Glutamatergic neuron (in vitro differentiated cells): ENCODE data around the gene BCL3. TPM values are rescaled to one million over a fixed set of nuclear protein-coding genes. Genes with fewer than 3 reads are reported as not detected.
"Not testable (repeated sequence)": the region's sequence is repeated elsewhere in the genome, so short reads cannot be mapped to it uniquely, and the experiment has no call there.

Experiments
- DNase-seq: peaks from one replicate; pipeline ENCODE4 v3.0.0; 2022
- H3K27ac Mint-ChIP-seq: one replicate; pipeline ENCODE4 v1.8.0; 2020; ENCODE audit warnings: mild to moderate bottlenecking, mixed read lengths, inconsistent platforms; ENCODE audit not compliant: unreplicated experiment
- H3K27me3 Mint-ChIP-seq: one replicate; pipeline ENCODE4 v1.8.0; 2020; ENCODE audit warnings: mild to moderate bottlenecking, moderate library complexity, mixed read lengths, inconsistent platforms; ENCODE audit not compliant: unreplicated experiment
- H3K36me3 Mint-ChIP-seq: one replicate; pipeline ENCODE4 v1.8.0; 2020; ENCODE audit warnings: mild to moderate bottlenecking, mixed read lengths, inconsistent platforms; ENCODE audit not compliant: unreplicated experiment
- H3K4me1 Mint-ChIP-seq: one replicate; pipeline ENCODE4 v1.8.0; 2020; ENCODE audit warnings: mild to moderate bottlenecking, low read depth, mixed read lengths, inconsistent platforms; ENCODE audit not compliant: unreplicated experiment
- H3K4me3 Mint-ChIP-seq: one replicate; pipeline ENCODE4 v1.8.0; 2020; ENCODE audit warnings: mild to moderate bottlenecking, mixed read lengths, inconsistent platforms; ENCODE audit not compliant: unreplicated experiment
- H3K9me3 Mint-ChIP-seq: one replicate; pipeline ENCODE4 v1.8.0; 2020; ENCODE audit warnings: mild to moderate bottlenecking, moderate library complexity, mixed read lengths, inconsistent platforms; ENCODE audit not compliant: unreplicated experiment
- total RNA-seq: library from RNA; stranded (reverse); fragmentation: NEBNext Ultra II Directional; extraction: Animal tissue kit (Norgen Biotek cat#: 25700); gene quantifications from one replicate; pipeline ENCODE4 v1.2.1, GENCODE V29; 2021; ENCODE audit not compliant: unreplicated experiment
- TF ChIP-seq, protein P1 (sequence below): fragments of 200-600 bp; sonication (generic); IDR thresholded peaks from one replicate; pipeline ENCODE4 v1.5.0; 2021; ENCODE audit not compliant: partially characterized antibody, unreplicated experiment

BCL3 gene
- total RNA-seq, 1 donor from 2014 or later, result 2.4 TPM

- Mint-ChIP-seq H3K36me3 (no peaks in the 10 kb centered on the region), H3K27ac (no peak overlapping the region), H3K9me3 (no peaks in the 10 kb centered on the region), H3K4me1 (no peaks in the 10 kb centered on the region), H3K27me3 (peaks cover 3% of the 10 kb centered on the region), H3K4me3 (no peak overlapping the region)
- DNase-seq, result no peak
- TF ChIP-seq, protein P1, sequence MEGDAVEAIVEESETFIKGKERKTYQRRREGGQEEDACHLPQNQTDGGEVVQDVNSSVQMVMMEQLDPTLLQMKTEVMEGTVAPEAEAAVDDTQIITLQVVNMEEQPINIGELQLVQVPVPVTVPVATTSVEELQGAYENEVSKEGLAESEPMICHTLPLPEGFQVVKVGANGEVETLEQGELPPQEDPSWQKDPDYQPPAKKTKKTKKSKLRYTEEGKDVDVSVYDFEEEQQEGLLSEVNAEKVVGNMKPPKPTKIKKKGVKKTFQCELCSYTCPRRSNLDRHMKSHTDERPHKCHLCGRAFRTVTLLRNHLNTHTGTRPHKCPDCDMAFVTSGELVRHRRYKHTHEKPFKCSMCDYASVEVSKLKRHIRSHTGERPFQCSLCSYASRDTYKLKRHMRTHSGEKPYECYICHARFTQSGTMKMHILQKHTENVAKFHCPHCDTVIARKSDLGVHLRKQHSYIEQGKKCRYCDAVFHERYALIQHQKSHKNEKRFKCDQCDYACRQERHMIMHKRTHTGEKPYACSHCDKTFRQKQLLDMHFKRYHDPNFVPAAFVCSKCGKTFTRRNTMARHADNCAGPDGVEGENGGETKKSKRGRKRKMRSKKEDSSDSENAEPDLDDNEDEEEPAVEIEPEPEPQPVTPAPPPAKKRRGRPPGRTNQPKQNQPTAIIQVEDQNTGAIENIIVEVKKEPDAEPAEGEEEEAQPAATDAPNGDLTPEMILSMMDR, result no peak
These were observed 28.0 kb downstream of the BCL3 start for GRCh38 chr19:44776402-44777096.

GRCh38 chr19:44777715-44778347 lies 29.3 kb downstream of the BCL3 start, which contains the start of gene CBLC:
Gene CBLC (plus strand): TSS chr19:44777890. CDS start chr19:44777932, 42 bp downstream.
- Mint-ChIP-seq H3K4me3 (no peak within 1 kb of the TSS), H3K36me3 (no peaks in the 10 kb centered on the region), H3K4me1 (no peaks in the 10 kb centered on the region), H3K27ac (no peak within 1 kb of the TSS), H3K9me3 (peaks cover 1% of the 10 kb centered on the region), H3K27me3 (peaks cover 6% of the 10 kb centered on the region)
- DNase-seq, result no peak
- TF ChIP-seq, protein P1, result no peak

- Mint-ChIP-seq H3K4me3 (no peak overlapping the region), H3K9me3 (peaks cover 1% of the 10 kb centered on the region), H3K4me1 (peaks cover under 1% of the 10 kb centered on the region), H3K27me3 (peaks cover 3% of the 10 kb centered on the region), H3K36me3 (no peaks in the 10 kb centered on the region), H3K27ac (no peak overlapping the region)
- no peak for DNase-seq
- TF ChIP-seq, protein P1, result no peak
These were observed 30.6 kb downstream of the BCL3 start for GRCh38 chr19:44779150-44779549.

DNA sequence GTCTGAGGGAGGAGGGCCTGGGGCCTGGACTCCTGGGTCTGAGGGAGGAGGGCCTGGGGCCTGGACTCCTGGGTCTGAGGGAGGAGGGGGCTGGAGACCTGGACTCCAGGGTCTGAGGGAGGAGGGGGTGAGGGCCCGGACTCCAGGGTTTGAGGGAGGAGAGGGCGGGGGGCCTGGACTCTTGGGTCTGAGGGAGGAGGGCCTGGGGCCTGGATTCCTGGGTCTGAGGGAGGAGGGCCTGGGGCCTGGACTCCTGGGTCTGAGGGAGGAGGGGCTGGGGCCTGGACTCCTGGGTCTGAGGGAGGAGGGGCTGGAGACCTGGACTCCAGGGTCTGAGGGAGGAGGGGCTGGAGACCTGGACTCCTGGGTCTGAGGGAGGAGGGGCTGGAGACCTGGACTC lies 33.2 kb downstream of the BCL3 start:
- H3K36me3 Mint-ChIP-seq, H3K27me3 Mint-ChIP-seq, H3K9me3 Mint-ChIP-seq, H3K4me1 Mint-ChIP-seq, DNase-seq, H3K4me3 Mint-ChIP-seq, H3K27ac Mint-ChIP-seq: not testable (repeated sequence)

DNA sequence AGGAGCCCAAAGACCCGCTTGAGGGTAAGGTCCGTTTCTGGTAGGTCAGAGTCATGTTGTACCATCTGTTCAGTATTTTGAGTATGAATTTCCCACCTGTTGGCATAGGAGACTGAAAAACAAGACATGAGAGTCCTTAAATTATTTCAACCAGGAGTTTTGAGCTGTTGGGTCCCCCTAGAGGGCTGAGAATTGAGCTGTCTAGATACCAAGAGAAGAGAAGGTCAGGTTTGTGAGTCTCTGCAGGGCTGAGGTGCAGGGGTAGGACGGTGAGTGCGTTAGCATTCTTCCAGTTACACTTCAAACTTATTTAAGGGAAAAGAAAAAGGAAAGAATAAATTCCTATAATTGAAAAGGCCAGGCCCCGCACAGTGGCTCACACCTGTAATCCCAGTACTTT lies 34.2 kb downstream of the BCL3 start:
- DNase-seq, result no peak
- Mint-ChIP-seq H3K27ac (no peak overlapping the region), H3K27me3 (peaks cover 3% of the 10 kb centered on the region), H3K9me3 (peaks cover 1% of the 10 kb centered on the region), H3K4me3 (no peak overlapping the region), H3K36me3 (no peaks in the 10 kb centered on the region), H3K4me1 (peaks cover 2% of the 10 kb centered on the region)
- TF ChIP-seq, protein P1, result no peak
